ENCODE results near the gene CARD9.

Gene CARD9

GRCh38 chr9:136348691-136349090 is 24.8 kb downstream of the CARD9 start:
- peaks cover 4 to 8% of the 10 kb centered on the region in 2 donors for H3K36me3 ChIP-seq (replicated peaks in 1 of 2; ENCODE audit: control insufficient read depth in 2 of 2, insufficient read depth in 2 of 2, low read length in 2 of 2)
- H2AK5ac ChIP-seq (ENCODE audit: low read depth, low read length): no peak overlapping the region
- no peak overlapping the region for H3K9ac ChIP-seq (ENCODE audit: low read depth, low read length, poor library complexity)
- no peak overlapping the region for H3K4ac ChIP-seq (ENCODE audit: low read length)
- H2BK12ac ChIP-seq (ENCODE audit: low read length): no peak overlapping the region
- no peaks in the 10 kb centered on the region for H3K27me3 ChIP-seq (ENCODE audit: control insufficient read depth in 3 of 3, insufficient read depth in 3 of 3, low read depth in 1 of 3, low read length in 3 of 3)
- H3K18ac ChIP-seq (ENCODE audit: low read length): no peak overlapping the region
- H3K4me3 ChIP-seq (ENCODE audit: low read length in 2 of 2): no peak overlapping the region
- peaks cover 13% of the 10 kb centered on the region for H3K79me1 ChIP-seq (ENCODE audit: low read depth, low read length)
- no peak overlapping the region for H2BK120ac ChIP-seq (ENCODE audit: low read depth, low read length)
- H3K14ac ChIP-seq (ENCODE audit: low read length): no peak overlapping the region
- H3K4me1 ChIP-seq (ENCODE audit: control insufficient read depth in 2 of 2, insufficient read depth in 1 of 2, low read depth in 1 of 2, low read length in 2 of 2): peaks cover 11 to 16% of the 10 kb centered on the region in 2 donors
- no peak for DNase-seq (ENCODE audit: low spot score)
- H3K9me3 ChIP-seq (replicated peaks in 1 of 2; ENCODE audit: control insufficient read depth in 2 of 2, insufficient read depth in 1 of 2, low read depth in 1 of 2, low read length in 2 of 2): no peaks in the 10 kb centered on the region
- no peak overlapping the region for H4K91ac ChIP-seq (ENCODE audit: low read depth, low read length, poor library complexity)
- no peak overlapping the region for H4K8ac ChIP-seq (ENCODE audit: low read depth, low read length)
- no peak overlapping the region for H2AFZ ChIP-seq (ENCODE audit: low read length)
- H2BK5ac ChIP-seq (ENCODE audit: low read length): peak overlapping the region; percentile 39
- no peak overlapping the region for H2BK15ac ChIP-seq (ENCODE audit: low read length)
- H3K23ac ChIP-seq (ENCODE audit: low read depth, low read length, poor library complexity): no peak overlapping the region
- no CpG with 5 or more reads among the region's 14 CpGs for WGBS, 2 donors (ENCODE audit: extremely low coverage in 2 of 2, insufficient read length in 2 of 2, insufficient replicate concordance in 1 of 2)
- H3K27ac ChIP-seq (replicated peaks; ENCODE audit: low read length): no peak overlapping the region
- H3K4me2 ChIP-seq (ENCODE audit: insufficient read depth, low read length, poor library complexity, severe bottlenecking): no peak overlapping the region

DNA sequence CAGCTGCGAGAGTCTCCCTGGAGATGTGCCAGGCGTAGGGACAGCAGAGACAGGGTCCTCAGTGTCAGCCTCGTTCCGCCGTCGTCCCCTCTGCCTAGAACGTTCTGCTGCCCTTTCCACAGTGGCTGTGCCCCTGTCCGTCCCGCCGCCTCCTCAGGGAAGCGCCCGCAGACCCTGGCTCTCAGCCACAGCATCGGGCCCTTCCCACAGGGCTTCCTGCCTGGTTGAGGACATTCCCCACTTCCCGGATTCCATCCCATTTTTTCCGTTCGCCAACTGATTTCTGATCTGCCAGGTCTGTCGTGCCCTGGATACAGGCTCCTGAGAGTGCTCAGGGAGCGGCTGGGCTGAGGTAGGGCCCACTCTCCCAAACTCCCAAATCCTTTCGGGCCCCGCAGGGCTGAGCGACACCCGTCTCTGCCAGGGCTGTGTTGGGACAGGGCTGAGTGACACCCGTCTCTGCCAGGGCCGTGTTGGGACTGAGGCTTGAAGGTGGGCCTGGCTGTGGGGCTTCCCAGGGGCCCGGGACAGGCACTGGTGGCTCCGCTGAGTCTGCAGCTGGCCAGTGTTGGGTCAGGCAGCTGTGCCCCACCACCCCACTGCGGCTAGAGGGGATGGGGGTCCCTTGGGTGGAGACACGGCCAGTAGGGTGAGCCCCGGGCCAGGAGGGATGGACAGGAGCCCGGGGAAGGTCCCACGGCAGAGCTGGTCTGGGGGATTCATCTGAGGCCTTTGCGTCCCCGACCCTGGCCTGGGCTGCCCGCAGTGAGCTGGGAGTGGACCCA is 25.8 kb downstream of the CARD9 start:
- Histone ChIP-seq H3K4ac (ENCODE audit: low read length) (no peak overlapping the region), H3K27me3 (ENCODE audit: control insufficient read depth in 3 of 3, insufficient read depth in 3 of 3, low read depth in 1 of 3, low read length in 3 of 3) (no peaks in the 10 kb centered on the region), H3K18ac (ENCODE audit: low read length) (peak overlapping the region; percentile 57), H2BK5ac (ENCODE audit: low read length) (peak overlapping the region; percentile 39), H3K9ac (ENCODE audit: low read depth, low read length, poor library complexity) (peak overlapping the region; percentile 50), H4K8ac (ENCODE audit: low read depth, low read length) (no peak overlapping the region), H3K9me3 (replicated peaks in 1 of 2; ENCODE audit: control insufficient read depth in 2 of 2, insufficient read depth in 1 of 2, low read depth in 1 of 2, low read length in 2 of 2) (no peaks in the 10 kb centered on the region), H3K36me3 (replicated peaks in 1 of 2; ENCODE audit: control insufficient read depth in 2 of 2, insufficient read depth in 2 of 2, low read length in 2 of 2) (peaks cover 8 to 16% of the 10 kb centered on the region in 2 donors), H2AFZ (ENCODE audit: low read length) (no peak overlapping the region), H3K4me1 (ENCODE audit: control insufficient read depth in 2 of 2, insufficient read depth in 1 of 2, low read depth in 1 of 2, low read length in 2 of 2) (peaks cover 16 to 18% of the 10 kb centered on the region in 2 donors), H3K4me2 (ENCODE audit: insufficient read depth, low read length, poor library complexity, severe bottlenecking) (no peak overlapping the region), H2BK15ac (ENCODE audit: low read length) (peak overlapping the region; percentile 81), H3K79me1 (ENCODE audit: low read depth, low read length) (peaks cover 13% of the 10 kb centered on the region), H2AK5ac (ENCODE audit: low read depth, low read length) (peak overlapping the region; percentile 88), H4K91ac (ENCODE audit: low read depth, low read length, poor library complexity) (no peak overlapping the region), H3K23ac (ENCODE audit: low read depth, low read length, poor library complexity) (peak overlapping the region; percentile 65), H2BK120ac (ENCODE audit: low read depth, low read length) (no peak overlapping the region), H3K14ac (ENCODE audit: low read length) (no peak overlapping the region), H3K4me3 (ENCODE audit: low read length in 2 of 2) (no peak overlapping the region), H3K27ac (replicated peaks; ENCODE audit: low read length) (no peak overlapping the region), H2BK12ac (ENCODE audit: low read length) (no peak overlapping the region)
- no CpG with 5 or more reads among the region's 34 CpGs for WGBS, 2 donors (ENCODE audit: extremely low coverage in 2 of 2, insufficient read length in 2 of 2, insufficient replicate concordance in 1 of 2)
- no peak for DNase-seq (ENCODE audit: low spot score)

GRCh38 chr9:136346927-136347465 is 26.5 kb downstream of the CARD9 start:
- H2BK120ac ChIP-seq (ENCODE audit: low read depth, low read length): no peak overlapping the region
- H3K14ac ChIP-seq (ENCODE audit: low read length): no peak overlapping the region
- H3K79me1 ChIP-seq (ENCODE audit: low read depth, low read length): peaks cover 12% of the 10 kb centered on the region
- no peaks in the 10 kb centered on the region for H3K27me3 ChIP-seq (ENCODE audit: control insufficient read depth in 3 of 3, insufficient read depth in 3 of 3, low read depth in 1 of 3, low read length in 3 of 3)
- no peak overlapping the region for H3K4me2 ChIP-seq (ENCODE audit: insufficient read depth, low read length, poor library complexity, severe bottlenecking)
- no peak overlapping the region for H4K91ac ChIP-seq (ENCODE audit: low read depth, low read length, poor library complexity)
- no peak overlapping the region for H3K27ac ChIP-seq (replicated peaks; ENCODE audit: low read length)
- peak overlapping the region; percentile 50 for H3K9ac ChIP-seq (ENCODE audit: low read depth, low read length, poor library complexity)
- no peak overlapping the region for H4K8ac ChIP-seq (ENCODE audit: low read depth, low read length)
- DNase-seq (ENCODE audit: low spot score): no peak
- H2BK15ac ChIP-seq (ENCODE audit: low read length): peak overlapping the region; percentile 81
- peak overlapping the region; percentile 93 for H3K23ac ChIP-seq (ENCODE audit: low read depth, low read length, poor library complexity)
- H2AFZ ChIP-seq (ENCODE audit: low read length): no peak overlapping the region
- H3K18ac ChIP-seq (ENCODE audit: low read length): peak overlapping the region; percentile 52
- WGBS, 2 donors (ENCODE audit: extremely low coverage in 2 of 2, insufficient read length in 2 of 2, insufficient replicate concordance in 1 of 2): no CpG with 5 or more reads among the region's 20 CpGs
- no peaks in the 10 kb centered on the region for H3K9me3 ChIP-seq (replicated peaks in 1 of 2; ENCODE audit: control insufficient read depth in 2 of 2, insufficient read depth in 1 of 2, low read depth in 1 of 2, low read length in 2 of 2)
- peak overlapping the region; percentile 14 for H2BK5ac ChIP-seq (ENCODE audit: low read length)
- H3K4me1 ChIP-seq (ENCODE audit: control insufficient read depth in 2 of 2, insufficient read depth in 1 of 2, low read depth in 1 of 2, low read length in 2 of 2): peaks cover 16 to 22% of the 10 kb centered on the region in 2 donors
- H2BK12ac ChIP-seq (ENCODE audit: low read length): peak overlapping the region; percentile 63
- H2AK5ac ChIP-seq (ENCODE audit: low read depth, low read length): peak overlapping the region; percentile 88
- no peak overlapping the region for H3K4ac ChIP-seq (ENCODE audit: low read length)
- H3K4me3 ChIP-seq (ENCODE audit: low read length in 2 of 2): no peak overlapping the region
- H3K36me3 ChIP-seq (replicated peaks in 1 of 2; ENCODE audit: control insufficient read depth in 2 of 2, insufficient read depth in 2 of 2, low read length in 2 of 2): peaks cover 8 to 17% of the 10 kb centered on the region in 2 donors

DNA sequence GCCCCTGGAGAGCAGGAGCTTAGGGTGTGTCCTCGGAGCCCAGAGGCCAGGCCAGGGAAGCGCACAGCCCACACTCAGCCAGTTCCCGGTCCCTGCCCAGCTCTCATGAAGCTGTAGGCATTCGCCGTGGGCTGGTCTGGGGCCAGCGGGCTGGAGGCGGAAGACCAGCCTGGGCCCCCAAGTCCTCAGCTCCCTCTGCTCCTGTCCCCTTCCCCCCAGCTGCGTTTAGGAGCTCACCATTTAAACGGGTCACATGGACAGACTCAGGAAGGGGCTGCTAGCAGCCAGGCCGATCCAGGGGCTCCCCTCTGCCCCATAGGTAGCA is 27.4 kb downstream of the CARD9 start:
- Histone ChIP-seq H3K79me1 (ENCODE audit: low read depth, low read length) (peaks cover 12% of the 10 kb centered on the region), H3K4ac (ENCODE audit: low read length) (no peak overlapping the region), H2AFZ (ENCODE audit: low read length) (peak overlapping the region; percentile 49), H2BK12ac (ENCODE audit: low read length) (no peak overlapping the region), H3K9ac (ENCODE audit: low read depth, low read length, poor library complexity) (no peak overlapping the region), H4K8ac (ENCODE audit: low read depth, low read length) (no peak overlapping the region), H3K9me3 (replicated peaks in 1 of 2; ENCODE audit: control insufficient read depth in 2 of 2, insufficient read depth in 1 of 2, low read depth in 1 of 2, low read length in 2 of 2) (no peaks in the 10 kb centered on the region), H2BK15ac (ENCODE audit: low read length) (no peak overlapping the region), H3K4me1 (ENCODE audit: control insufficient read depth in 2 of 2, insufficient read depth in 1 of 2, low read depth in 1 of 2, low read length in 2 of 2) (peaks cover 16 to 25% of the 10 kb centered on the region in 2 donors), H3K4me2 (ENCODE audit: insufficient read depth, low read length, poor library complexity, severe bottlenecking) (no peak overlapping the region), H3K18ac (ENCODE audit: low read length) (peak overlapping the region; percentile 84), H3K4me3 (ENCODE audit: low read length in 2 of 2) (no peak overlapping the region), H3K14ac (ENCODE audit: low read length) (no peak overlapping the region), H4K91ac (ENCODE audit: low read depth, low read length, poor library complexity) (no peak overlapping the region), H3K23ac (ENCODE audit: low read depth, low read length, poor library complexity) (peak overlapping the region; percentile 93), H2AK5ac (ENCODE audit: low read depth, low read length) (peak overlapping the region; percentile 98), H3K27ac (replicated peaks; ENCODE audit: low read length) (no peak overlapping the region), H2BK5ac (ENCODE audit: low read length) (no peak overlapping the region), H3K27me3 (ENCODE audit: control insufficient read depth in 3 of 3, insufficient read depth in 3 of 3, low read depth in 1 of 3, low read length in 3 of 3) (no peaks in the 10 kb centered on the region), H2BK120ac (ENCODE audit: low read depth, low read length) (no peak overlapping the region), H3K36me3 (replicated peaks in 1 of 2; ENCODE audit: control insufficient read depth in 2 of 2, insufficient read depth in 2 of 2, low read length in 2 of 2) (peaks cover 11 to 24% of the 10 kb centered on the region in 2 donors)
- DNase-seq (ENCODE audit: low spot score): no peak
- WGBS, 2 donors (ENCODE audit: extremely low coverage in 2 of 2, insufficient read length in 2 of 2, insufficient replicate concordance in 1 of 2): no CpG with 5 or more reads among the region's 10 CpGs
